Measurements from ENCODE around the gene FAM168B.

The FAM168B gene

GRCh38 chr2:131009713-131010475 is 83.4 kb downstream of the FAM168B start:
- TF ChIP-seq TAF1 (IDR thresholded peaks at IDR 0.05; ENCODE audit: low read depth) (no peak), CEBPB (IDR thresholded peaks at IDR 0.05) (no peak), USF1 (IDR thresholded peaks at IDR 0.05) (no peak), YY1 (IDR thresholded peaks at IDR 0.05; ENCODE audit: low read depth) (no peak), REST (IDR thresholded peaks at IDR 0.05; ENCODE audit: low read depth) (no peak), RAD21 (IDR thresholded peaks at IDR 0.05; ENCODE audit: low read depth) (no peak), FOXM1 (IDR thresholded peaks at IDR 0.05; ENCODE audit: borderline replicate concordance, low read depth) (no peak)

- TF ChIP-seq RAD21 (IDR thresholded peaks at IDR 0.05; ENCODE audit: low read depth) (no peak), USF1 (IDR thresholded peaks at IDR 0.05) (no peak), EGR1 (IDR thresholded peaks at IDR 0.05) (no peak), TEAD4 (IDR thresholded peaks at IDR 0.05) (no peak), FOXM1 (IDR thresholded peaks at IDR 0.05; ENCODE audit: borderline replicate concordance, low read depth) (no peak), EP300 (IDR thresholded peaks at IDR 0.05; ENCODE audit: borderline replicate concordance) (no peak), REST (IDR thresholded peaks at IDR 0.05; ENCODE audit: low read depth) (no peak), TCF12 (IDR thresholded peaks at IDR 0.05; ENCODE audit: low read depth) (no peak), NFIC (IDR thresholded peaks at IDR 0.05) (no peak), TAF1 (IDR thresholded peaks at IDR 0.05; ENCODE audit: low read depth) (no peak)
Observed at GRCh38 chr2:131008967-131009366, 84.3 kb downstream of the FAM168B start.

- no peak for TF ChIP-seq TCF12 (IDR thresholded peaks at IDR 0.05; ENCODE audit: low read depth)
- no peak for TF ChIP-seq CREB1 (IDR thresholded peaks at IDR 0.05; ENCODE audit: low read depth)
- TF ChIP-seq USF1 (IDR thresholded peaks at IDR 0.05): no peak
- no peak for TF ChIP-seq CEBPB (IDR thresholded peaks at IDR 0.05)
- TF ChIP-seq EP300 (IDR thresholded peaks at IDR 0.05; ENCODE audit: borderline replicate concordance): no peak
- TF ChIP-seq EGR1 (IDR thresholded peaks at IDR 0.05): no peak
Observed at GRCh38 chr2:131006561-131006960, 86.7 kb downstream of the FAM168B start.

GRCh38 chr2:131005216-131005935 is 87.9 kb downstream of the FAM168B start:
- TF ChIP-seq USF1 (IDR thresholded peaks at IDR 0.05) (no peak), CREB1 (IDR thresholded peaks at IDR 0.05; ENCODE audit: low read depth) (no peak), TEAD4 (IDR thresholded peaks at IDR 0.05) (no peak), EP300 (IDR thresholded peaks at IDR 0.05; ENCODE audit: borderline replicate concordance) (no peak), FOXM1 (IDR thresholded peaks at IDR 0.05; ENCODE audit: borderline replicate concordance, low read depth) (no peak), TAF1 (IDR thresholded peaks at IDR 0.05; ENCODE audit: low read depth) (no peak), NFIC (IDR thresholded peaks at IDR 0.05) (no peak), REST (IDR thresholded peaks at IDR 0.05; ENCODE audit: low read depth) (no peak), MAX (IDR thresholded peaks at IDR 0.05) (no peak), ZBTB7A (IDR thresholded peaks at IDR 0.05; ENCODE audit: low read depth) (no peak), EGR1 (IDR thresholded peaks at IDR 0.05) (no peak), CEBPB (IDR thresholded peaks at IDR 0.05) (no peak), TCF12 (IDR thresholded peaks at IDR 0.05; ENCODE audit: low read depth) (no peak), RAD21 (IDR thresholded peaks at IDR 0.05; ENCODE audit: low read depth) (no peak), YY1 (IDR thresholded peaks at IDR 0.05; ENCODE audit: low read depth) (no peak)

Data from Ishikawa (cell line).